T-cell (primary cell): ENCODE data around the gene MAT2B. TPM values are rescaled to one million over a fixed set of nuclear protein-coding genes. Genes with fewer than 3 reads are reported as not detected.

ENCODE experiments used
- ATAC-seq, 4 experiments: fragments of 200-7000 bp in 3 of 4; fragments of 150-1000 bp in 1 of 4; cut with Tn5 transposase; replicated peaks in 1 of 4; 1 replicate in 3 of 4; 2 replicates in 1 of 4; pipeline ENCODE4 v1.10.0; 2021; ENCODE audit warnings: moderate library complexity in 3 of 4, mild to moderate bottlenecking in 2 of 4, moderate number of reproducible peaks in 1 of 4
- CTCF ChIA-PET, 2 donors: fragments of 300-600 bp; sonication (Branson Sonifier 250); formaldehyde crosslinking; loops; one replicate each; lab custom pipeline; 2022; ENCODE audit warnings: antibody characterized with exemption in 2 of 2; lab: Charles Lee
- POLR2A ChIA-PET, 2 donors: fragments of 300-600 bp; sonication (Branson Sonifier 250); formaldehyde crosslinking; loops; one replicate each; lab custom pipeline; 2022; ENCODE audit warnings: antibody characterized with exemption in 2 of 2; lab: Charles Lee
- DNase-seq, 35 experiments: peaks; one replicate each; pipeline versions ENCODE4 v3.0.0 to v3.0.0-alpha.2; 2013 to 2023
- H3K27ac ChIP-seq: one replicate; pipeline ENCODE4 v1.5.1; 2013; ENCODE audit warnings: low read length
- H3K27me3 ChIP-seq, 2 experiments: replicated peaks in 1 of 2; 1 replicate in 1 of 2; 2 replicates in 1 of 2; pipeline versions ENCODE4 v1.6.1 to v1.7.0; 2013; ENCODE audit warnings: low read length in 1 of 2, mixed read lengths in 1 of 2; ENCODE audit not compliant: control insufficient read depth in 2 of 2, insufficient read depth in 2 of 2; ENCODE audit errors: extremely low read depth in 1 of 2
- H3K36me3 ChIP-seq, 2 donors: 1 replicate in 1 of 2; 2 replicates in 1 of 2; pipeline versions ENCODE4 v1.6.1 to v1.7.0; 2013; ENCODE audit warnings: low read length in 1 of 2; ENCODE audit not compliant: control insufficient read depth in 2 of 2, insufficient read depth in 1 of 2; ENCODE audit errors: extremely low read depth in 1 of 2
- H3K4me1 ChIP-seq, 2 experiments: 1 replicate in 1 of 2; 2 replicates in 1 of 2; pipeline versions ENCODE4 v1.6.1 to v1.7.0; 2013; ENCODE audit warnings: low read length in 2 of 2, mixed read lengths in 1 of 2; ENCODE audit not compliant: insufficient read depth in 2 of 2, control insufficient read depth in 1 of 2; ENCODE audit errors: extremely low read depth in 1 of 2
- H3K4me3 ChIP-seq, 2 donors: 1 replicate in 1 of 2; 2 replicates in 1 of 2; pipeline versions ENCODE4 v1.5.1 to v1.7.0; 2013; ENCODE audit warnings: mild to moderate bottlenecking in 2 of 2, low read length in 1 of 2, moderate library complexity in 1 of 2; ENCODE audit not compliant: control insufficient read depth in 1 of 2; ENCODE audit errors: extremely low read depth in 1 of 2
- H3K9me3 ChIP-seq: 2 replicates; pipeline ENCODE4 v1.7.0; 2013
- H3K27ac Mint-ChIP-seq, 2 donors: one replicate each; pipeline ENCODE4 v1.8.0; 2020 to 2021; ENCODE audit warnings: mild to moderate bottlenecking in 2 of 2, mixed read lengths in 2 of 2
- H3K27me3 Mint-ChIP-seq, 2 donors: one replicate each; pipeline ENCODE4 v1.8.0; 2021 to 2022; ENCODE audit warnings: mixed read lengths in 2 of 2
- H3K36me3 Mint-ChIP-seq: one replicate; pipeline ENCODE4 v1.8.0; 2021; ENCODE audit warnings: mixed read lengths
- H3K4me1 Mint-ChIP-seq, 3 donors: one replicate each; pipeline ENCODE4 v1.8.0; 2020 to 2022; ENCODE audit warnings: mixed read lengths in 3 of 3, mild to moderate bottlenecking in 1 of 3
- H3K4me3 Mint-ChIP-seq, 3 donors: one replicate each; pipeline ENCODE4 v1.8.0; 2020 to 2022; ENCODE audit warnings: mild to moderate bottlenecking in 3 of 3, mixed read lengths in 3 of 3, moderate library complexity in 3 of 3
- H3K9me3 Mint-ChIP-seq, 3 donors: one replicate each; pipeline ENCODE4 v1.8.0; 2020 to 2022; ENCODE audit warnings: mixed read lengths in 3 of 3
- WGBS: methylation state at CpG from one replicate; pipeline ENCODE4 v1.1.5; 2013; ENCODE audit warnings: missing lambda C conversion rate; ENCODE audit not compliant: insufficient coverage; 5-methylcytosine and 5-hydroxymethylcytosine counted together
- total RNA-seq, 35 experiments: library from RNA in 6 of 35; stranded (reverse) in 6 of 35; fragments of 120-200 nt in 1 of 35; gene quantifications; one replicate each; pipeline versions ENCODE4 v1.2.1 to v1.2.4 and lab custom pipeline; 2013 to 2026

Gene MAT2B
- total RNA-seq, 5 donors from 2014 or later (not counting 1 experiment from before 2014, with no cell fraction given) = 62.2 to 131 (median 115) TPM

GRCh38 chr5:163567811-163568210 lies 62.4 kb downstream of the MAT2B start:
- peaks cover 21 to 25% of the 10 kb centered on the region in 2 experiments for H3K27me3 ChIP-seq
- ATAC-seq (no peak), DNase-seq (no peak)
- Mint-ChIP-seq H3K4me1 (peaks cover 24 to 29% (median 25%) of the 10 kb centered on the region in 3 donors), H3K27me3 (peaks cover 56 to 62% of the 10 kb centered on the region in 2 donors), H3K27ac (no peak overlapping the region), H3K36me3 (no peaks in the 10 kb centered on the region), H3K9me3 (no peaks in the 10 kb centered on the region), H3K4me3 (no peak overlapping the region)
- H3K27ac ChIP-seq = no peak overlapping the region
- ChIA-PET CTCF (no interaction called here), POLR2A (no interaction called here)
- no peaks in the 10 kb centered on the region for H3K9me3 ChIP-seq
- 71% methylated on average over 1 of the region's 1 CpG for WGBS
- no peaks in the 10 kb centered on the region for H3K36me3 ChIP-seq
- peaks cover 7 to 14% of the 10 kb centered on the region in 2 experiments for H3K4me1 ChIP-seq
- no peak overlapping the region for H3K4me3 ChIP-seq

Other genes with a start within 250 kb of the MAT2B start
- gene CCNG1, start 68.0 kb upstream of the MAT2B start, total RNA-seq = 100 to 1,000 TPM; 108 to 129 (median 112) TPM
- 10 to 100 TPM; 18.9 to 29.9 (median 29.3) TPM for gene NUDCD2, start 45.5 kb upstream of the MAT2B start, total RNA-seq
- under 1 TPM; 0.41 to 0.88 (median 0.84) TPM for gene HMMR, start 45.0 kb upstream of the MAT2B start, total RNA-seq